Hepatocyte (in vitro differentiated cells): Measurements from ENCODE around the gene LAMB4. TPM values are rescaled to one million over a fixed set of nuclear protein-coding genes. Genes with fewer than 3 reads are reported as not detected.

Experiments used
- DNase-seq: peaks from one replicate; pipeline ENCODE4 v3.0.0-alpha.2; 2016; ENCODE audit warnings: low spot score
- H2AFZ ChIP-seq: fragments of 200-600 bp; sonication (generic); 2 replicates; pipeline ENCODE4 v1.6.0; 2016; ENCODE audit warnings: antibody characterized with exemption, mild to moderate bottlenecking
- H3K27ac ChIP-seq: fragments of 200-600 bp; sonication (generic); 2 replicates; pipeline ENCODE4 v1.5.1; 2016; ENCODE audit warnings: mild to moderate bottlenecking
- H3K27me3 ChIP-seq: fragments of 200-600 bp; sonication (generic); 2 replicates; pipeline ENCODE4 v1.6.1; 2016
- H3K36me3 ChIP-seq: fragments of 200-600 bp; sonication (generic); replicated peaks from 2 replicates; pipeline ENCODE4 v1.5.1; 2016; ENCODE audit warnings: low read depth; ENCODE audit not compliant: insufficient read depth
- H3K4me1 ChIP-seq: fragments of 200-600 bp; sonication (generic); 2 replicates; pipeline ENCODE4 v1.5.1; 2016; ENCODE audit warnings: mild to moderate bottlenecking, moderate library complexity; ENCODE audit not compliant: insufficient read depth
- H3K4me2 ChIP-seq: fragments of 200-600 bp; sonication (generic); 2 replicates; pipeline ENCODE4 v1.6.0; 2016
- H3K4me3 ChIP-seq: fragments of 200-600 bp; sonication (generic); 2 replicates; pipeline ENCODE4 v1.5.1; 2016; ENCODE audit warnings: mild to moderate bottlenecking
- H3K79me2 ChIP-seq: fragments of 200-600 bp; sonication (generic); 2 replicates; pipeline ENCODE4 v1.6.0; 2017; ENCODE audit warnings: mild to moderate bottlenecking
- H3K9me2 ChIP-seq: fragments of 200-600 bp; sonication (generic); replicated peaks from 2 replicates; pipeline ENCODE4 v1.6.0; 2017; ENCODE audit warnings: mild to moderate bottlenecking; ENCODE audit not compliant: insufficient read depth
- H3K9me3 ChIP-seq: fragments of 200-600 bp; sonication (generic); 2 replicates; pipeline ENCODE4 v1.5.1; 2016; ENCODE audit warnings: low read depth, mild to moderate bottlenecking
- H4K20me1 ChIP-seq: fragments of 200-600 bp; sonication (generic); 2 replicates; pipeline ENCODE4 v1.6.0; 2016; ENCODE audit warnings: mild to moderate bottlenecking; ENCODE audit not compliant: insufficient read depth, poor library complexity, severe bottlenecking
- CTCF ChIP-seq: fragments of 200-600 bp; sonication (generic); IDR thresholded peaks from 2 replicates; pipeline ENCODE4 v1.5.1; 2016; ENCODE audit warnings: antibody characterized with exemption, mild to moderate bottlenecking; ENCODE audit not compliant: poor library complexity
- EZH2 ChIP-seq: fragments of 200-600 bp; sonication (generic); IDR thresholded peaks from 2 replicates; pipeline ENCODE4 v1.6.1; 2016; ENCODE audit warnings: antibody characterized with exemption, mild to moderate bottlenecking, borderline replicate concordance
- EZH2phosphoT487 ChIP-seq: fragments of 200-600 bp; sonication (generic); IDR thresholded peaks from one replicate; pipeline ENCODE4 v1.6.1; 2018; ENCODE audit warnings: antibody characterized with exemption, mild to moderate bottlenecking, low read depth, moderate library complexity; ENCODE audit not compliant: unreplicated experiment, severe bottlenecking
- WGBS: methylation state at CpG from one replicate; pipeline ENCODE4 v1.1.6; 2016; ENCODE audit warnings: low lambda C conversion rate; ENCODE audit errors: missing lambda C conversion rate; 5-methylcytosine and 5-hydroxymethylcytosine counted together
- polyA plus RNA-seq: library from polyadenylated mRNA; unstranded; fragments of >200 nt; fragmentation: Nextera tagmentation; extraction: Ambion mirVana; gene quantifications from 2 replicates; pipeline ENCODE4 v1.2.1, GENCODE V29; 2016
- total RNA-seq: library from RNA; depleted of rRNA; stranded (reverse); fragments of >200 nt; gene quantifications from 2 replicates; pipeline ENCODE4 v1.2.3, GENCODE V29; 2014

Gene LAMB4
- total and polyA plus RNA-seq, 2 experiments from 2014 or later: 1.3 to 1.9 TPM

- 85% methylated on average over 5 of the region's 5 CpGs for WGBS
- H3K4me1 ChIP-seq: peaks cover 2% of the 10 kb centered on the region
- no peaks in the 10 kb centered on the region for H4K20me1 ChIP-seq
- H3K79me2 ChIP-seq: no peaks in the 10 kb centered on the region
- DNase-seq: no peak
- no peak overlapping the region for H3K27ac ChIP-seq
- H3K4me3 ChIP-seq: no peak overlapping the region
- TF ChIP-seq CTCF (no peak), EZH2phosphoT487 (no peak), EZH2 (no peak)
- H3K9me2 ChIP-seq: no peaks in the 10 kb centered on the region
- no peaks in the 10 kb centered on the region for H3K9me3 ChIP-seq
- no peaks in the 10 kb centered on the region for H3K27me3 ChIP-seq
- no peaks in the 10 kb centered on the region for H3K36me3 ChIP-seq
- H3K4me2 ChIP-seq: no peak overlapping the region
- H2AFZ ChIP-seq: no peak overlapping the region
Measured at GRCh38 chr7:108127461-108127860, 2.7 kb downstream of the LAMB4 start.

- TF ChIP-seq EZH2 (no peak), EZH2phosphoT487 (no peak), CTCF (no peak)
- Histone ChIP-seq H2AFZ (no peak overlapping the region), H3K4me3 (no peak overlapping the region), H3K27me3 (no peaks in the 10 kb centered on the region), H3K27ac (no peak overlapping the region), H3K9me3 (no peaks in the 10 kb centered on the region), H3K4me1 (peaks cover 7% of the 10 kb centered on the region), H3K9me2 (no peaks in the 10 kb centered on the region), H3K79me2 (no peaks in the 10 kb centered on the region), H3K4me2 (no peak overlapping the region), H4K20me1 (no peaks in the 10 kb centered on the region), H3K36me3 (no peaks in the 10 kb centered on the region)
- 94% methylated on average over 3 of the region's 3 CpGs for WGBS
- no peak for DNase-seq
Measured at GRCh38 chr7:108124820-108125219, 5.3 kb downstream of the LAMB4 start.

- H3K9me2 ChIP-seq: no peaks in the 10 kb centered on the region
- DNase-seq: no peak
- no peak overlapping the region for H2AFZ ChIP-seq
- no peaks in the 10 kb centered on the region for H3K9me3 ChIP-seq
- no peaks in the 10 kb centered on the region for H3K27me3 ChIP-seq
- H3K79me2 ChIP-seq: no peaks in the 10 kb centered on the region
- no peak overlapping the region for H3K4me2 ChIP-seq
- H4K20me1 ChIP-seq: no peaks in the 10 kb centered on the region
- H3K4me1 ChIP-seq: peaks cover 7% of the 10 kb centered on the region
- H3K4me3 ChIP-seq: no peak overlapping the region
- no peak for TF ChIP-seq EZH2phosphoT487
- no peak for TF ChIP-seq CTCF
- no peak for TF ChIP-seq EZH2
- H3K36me3 ChIP-seq: no peaks in the 10 kb centered on the region
- H3K27ac ChIP-seq: no peak overlapping the region
Measured at GRCh38 chr7:108122181-108122580, 8.0 kb downstream of the LAMB4 start.

GRCh38 chr7:108120933-108121332, 9.2 kb downstream of the LAMB4 start:
- 77% methylated on average over 3 of the region's 3 CpGs for WGBS
- Histone ChIP-seq H3K27me3 (no peaks in the 10 kb centered on the region), H3K4me2 (no peak overlapping the region), H3K4me1 (peaks cover 7% of the 10 kb centered on the region), H2AFZ (no peak overlapping the region), H3K4me3 (no peak overlapping the region), H3K9me2 (no peaks in the 10 kb centered on the region), H3K27ac (no peak overlapping the region), H3K9me3 (no peaks in the 10 kb centered on the region), H3K36me3 (no peaks in the 10 kb centered on the region), H3K79me2 (no peaks in the 10 kb centered on the region), H4K20me1 (no peaks in the 10 kb centered on the region)
- no peak for TF ChIP-seq EZH2phosphoT487
- no peak for TF ChIP-seq EZH2
- no peak for TF ChIP-seq CTCF
- DNase-seq: no peak
